Measurements from ENCODE around the gene SMIM12. TPM values are rescaled to one million over a fixed set of nuclear protein-coding genes. Genes with fewer than 3 reads are reported as not detected.

The SMIM12 gene
- total RNA-seq, 1 donor from 2014 or later = 49.2 TPM

GRCh38 chr1:34872133-34872503, 12.6 kb upstream of the SMIM12 start:
- no peak for DNase-seq

- no peak for DNase-seq
Measured at GRCh38 chr1:34871443-34872132, 12.0 kb upstream of the SMIM12 start.

- no peak for DNase-seq
Measured at GRCh38 chr1:34870395-34870794, 10.8 kb upstream of the SMIM12 start.

- no peak for DNase-seq
Measured at GRCh38 chr1:34869760-34870159, 10.2 kb upstream of the SMIM12 start.

- DNase-seq = no peak
Measured at GRCh38 chr1:34868230-34869049, 8.9 kb upstream of the SMIM12 start.

GRCh38 chr1:34867415-34867814, 7.9 kb upstream of the SMIM12 start:
- DNase-seq = no peak

- DNase-seq = no peak
Measured at GRCh38 chr1:34866762-34867109, 7.2 kb upstream of the SMIM12 start.

GRCh38 chr1:34865981-34866761, 6.6 kb upstream of the SMIM12 start:
- DNase-seq = peak; percentile 77

GRCh38 chr1:34865573-34865972, 6.0 kb upstream of the SMIM12 start:
- DNase-seq = no peak

GRCh38 chr1:34864759-34865158, 5.2 kb upstream of the SMIM12 start:
- no peak for DNase-seq

- DNase-seq = no peak
Measured at GRCh38 chr1:34863501-34863900, 4.0 kb upstream of the SMIM12 start.

- peak; percentile 77 for DNase-seq
Measured at GRCh38 chr1:34858901-34859445, 576 bp downstream of the SMIM12 start.

GRCh38 chr1:34856697-34857096, 2.9 kb downstream of the SMIM12 start:
- DNase-seq = no peak

GRCh38 chr1:34852677-34853217, 6.8 kb downstream of the SMIM12 start:
- DNase-seq = peak; percentile 98

- DNase-seq = peak; percentile 71
Measured at GRCh38 chr1:34851431-34852105, 8.0 kb downstream of the SMIM12 start.

GRCh38 chr1:34850382-34850781, 9.2 kb downstream of the SMIM12 start:
- DNase-seq = no peak

- no peak for DNase-seq
Measured at GRCh38 chr1:34847094-34847493, 12.5 kb downstream of the SMIM12 start.

- DNase-seq = no peak
Measured at GRCh38 chr1:34846265-34846664, 13.3 kb downstream of the SMIM12 start.

- no peak for DNase-seq
Measured at GRCh38 chr1:34845131-34845901, 14.2 kb downstream of the SMIM12 start.

- DNase-seq = peak; percentile 74
Measured at GRCh38 chr1:34844252-34844634, 15.3 kb downstream of the SMIM12 start.

Data from dermis blood vessel endothelial cell (primary cell).